Osteocyte (in vitro differentiated cells): ENCODE results near the gene CDC25C. TPM values are rescaled to one million over a fixed set of nuclear protein-coding genes. Genes with fewer than 3 reads are reported as not detected.
A peak's percentile ranks its signal among the peaks of the same experiment; 100 is the strongest.

Source experiments
- DNase-seq: peaks from one replicate; pipeline ENCODE4 v3.0.0; 2021; ENCODE audit warnings: mixed read lengths; ENCODE audit not compliant: unreplicated experiment; ENCODE audit errors: extremely low spot score
- H3K27ac Mint-ChIP-seq: one replicate; pipeline ENCODE4 v1.8.0; 2021; ENCODE audit warnings: mild to moderate bottlenecking, mixed read lengths; ENCODE audit not compliant: unreplicated experiment
- H3K27me3 Mint-ChIP-seq: one replicate; pipeline ENCODE4 v1.8.0; 2021; ENCODE audit warnings: mixed read lengths; ENCODE audit not compliant: unreplicated experiment
- H3K36me3 Mint-ChIP-seq: one replicate; pipeline ENCODE4 v1.8.0; 2021; ENCODE audit warnings: mixed read lengths; ENCODE audit not compliant: unreplicated experiment
- H3K4me1 Mint-ChIP-seq: one replicate; pipeline ENCODE4 v1.8.0; 2021; ENCODE audit warnings: mixed read lengths; ENCODE audit not compliant: unreplicated experiment
- H3K4me3 Mint-ChIP-seq: one replicate; pipeline ENCODE4 v1.8.0; 2021; ENCODE audit warnings: mild to moderate bottlenecking, moderate library complexity, mixed read lengths; ENCODE audit not compliant: unreplicated experiment
- H3K9me3 Mint-ChIP-seq: one replicate; pipeline ENCODE4 v1.8.0; 2021; ENCODE audit warnings: mixed read lengths; ENCODE audit not compliant: unreplicated experiment
- CTCF ChIP-seq: fragments of 200-600 bp; sonication (generic); IDR thresholded peaks from 2 replicates; pipeline ENCODE4 v1.5.0; 2021; ENCODE audit warnings: antibody characterized with exemption, mild to moderate bottlenecking, moderate library complexity
- total RNA-seq: library from RNA; stranded (reverse); gene quantifications from 2 replicates; pipeline ENCODE4 v1.2.1, GENCODE V29; 2021

Gene CDC25C
- total RNA-seq, 1 donor from 2014 or later, result 2.2 TPM

- Mint-ChIP-seq H3K27ac (peak overlapping the region; percentile 99), H3K9me3 (no peaks in the 10 kb centered on the region), H3K27me3 (no peaks in the 10 kb centered on the region), H3K4me1 (peaks cover 35% of the 10 kb centered on the region), H3K36me3 (peaks cover 15% of the 10 kb centered on the region), H3K4me3 (peak overlapping the region; percentile 93)
- DNase-seq, result no peak
- TF ChIP-seq CTCF, result no peak
Observed at GRCh38 chr5:138338411-138339090, 6.9 kb upstream of the CDC25C start.

GRCh38 chr5:138337685-138338410 is 6.2 kb upstream of the CDC25C start, which contains the start of gene FAM53C:
FAM53C (plus strand) TSS chr5:138338266; CDS start chr5:138341336, 3,070 bp downstream.
- Mint-ChIP-seq H3K4me1 (peaks cover 35% of the 10 kb centered on the region), H3K9me3 (no peaks in the 10 kb centered on the region), H3K27me3 (no peaks in the 10 kb centered on the region), H3K27ac (peak within 1 kb of the TSS; percentile 99), H3K36me3 (peaks cover 15% of the 10 kb centered on the region), H3K4me3 (peak within 1 kb of the TSS; percentile 93)
- TF ChIP-seq CTCF, result no peak
- peak; percentile 97 for DNase-seq

- Mint-ChIP-seq H3K36me3 (peaks cover 15% of the 10 kb centered on the region), H3K4me1 (peaks cover 38% of the 10 kb centered on the region), H3K9me3 (no peaks in the 10 kb centered on the region), H3K27ac (peak overlapping the region; percentile 99), H3K4me3 (peak overlapping the region; percentile 93), H3K27me3 (no peaks in the 10 kb centered on the region)
- peak; percentile 93 for DNase-seq
- TF ChIP-seq CTCF, result no peak
Observed at GRCh38 chr5:138336952-138337684, 5.5 kb upstream of the CDC25C start.

- H3K27ac Mint-ChIP-seq, result no peak overlapping the region
- H3K36me3 Mint-ChIP-seq, result no peaks in the 10 kb centered on the region
- no peak for DNase-seq
- H3K9me3 Mint-ChIP-seq, result no peaks in the 10 kb centered on the region
- no peaks in the 10 kb centered on the region for H3K27me3 Mint-ChIP-seq
- no peak for TF ChIP-seq CTCF
- peaks cover 39% of the 10 kb centered on the region for H3K4me1 Mint-ChIP-seq
- no peak overlapping the region for H3K4me3 Mint-ChIP-seq
Observed at GRCh38 chr5:138334867-138335447, 3.4 kb upstream of the CDC25C start.
